ENCODE data around the gene JUP. TPM values are rescaled to one million over a fixed set of nuclear protein-coding genes. Genes with fewer than 3 reads are reported as not detected.

Gene JUP
- total and polyA plus RNA-seq, 8 donors, result 94.2 to 148 (median 119) TPM

DNA sequence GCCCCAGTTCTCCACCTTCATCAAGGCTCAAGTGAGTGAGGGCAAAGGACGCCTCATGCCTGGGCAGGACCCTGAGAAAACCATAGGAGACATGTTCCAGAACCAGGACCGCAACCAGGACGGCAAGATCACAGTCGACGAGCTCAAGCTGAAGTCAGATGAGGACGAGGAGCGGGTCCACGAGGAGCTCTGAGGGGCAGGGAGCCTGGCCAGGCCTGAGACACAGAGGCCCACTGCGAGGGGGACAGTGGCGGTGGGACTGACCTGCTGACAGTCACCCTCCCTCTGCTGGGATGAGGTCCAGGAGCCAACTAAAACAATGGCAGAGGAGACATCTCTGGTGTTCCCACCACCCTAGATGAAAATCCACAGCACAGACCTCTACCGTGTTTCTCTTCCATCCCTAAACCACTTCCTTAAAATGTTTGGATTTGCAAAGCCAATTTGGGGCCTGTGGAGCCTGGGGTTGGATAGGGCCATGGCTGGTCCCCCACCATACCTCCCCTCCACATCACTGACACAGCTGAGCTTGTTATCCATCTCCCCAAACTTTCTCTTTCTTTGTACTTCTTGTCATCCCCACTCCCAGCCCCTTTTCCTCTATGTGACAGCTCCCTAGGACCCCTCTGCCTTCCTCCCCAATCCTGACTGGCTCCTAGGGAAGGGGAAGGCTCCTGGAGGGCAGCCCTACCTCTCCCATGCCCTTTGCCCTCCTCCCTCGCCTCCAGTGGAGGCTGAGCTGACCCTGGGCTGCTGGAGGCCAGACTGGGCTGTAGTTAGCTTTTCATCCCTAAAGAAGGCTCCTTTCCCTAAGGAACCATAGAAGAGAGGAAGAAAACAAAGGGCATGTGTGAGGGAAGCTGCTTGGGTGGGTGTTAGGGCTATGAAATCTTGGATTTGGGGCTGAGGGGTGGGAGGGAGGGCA is 36.0 kb upstream of the JUP start:
- Histone ChIP-seq H3K36me3 (peaks cover 0 to 21% of the 10 kb centered on the region in 2 donors), H3K9me3 (no peaks in the 10 kb centered on the region), H3K4me3 (no peak overlapping the region), H3K4me1 (no peaks in the 10 kb centered on the region), H3K27me3 (no peaks in the 10 kb centered on the region), H3K27ac (no peak overlapping the region)
- DNase-seq, result peak in 1 of 4 donors; percentile 63
- intact Hi-C loops (cut with DNase I), result no loop called here
- TF ChIP-seq, protein P1, sequence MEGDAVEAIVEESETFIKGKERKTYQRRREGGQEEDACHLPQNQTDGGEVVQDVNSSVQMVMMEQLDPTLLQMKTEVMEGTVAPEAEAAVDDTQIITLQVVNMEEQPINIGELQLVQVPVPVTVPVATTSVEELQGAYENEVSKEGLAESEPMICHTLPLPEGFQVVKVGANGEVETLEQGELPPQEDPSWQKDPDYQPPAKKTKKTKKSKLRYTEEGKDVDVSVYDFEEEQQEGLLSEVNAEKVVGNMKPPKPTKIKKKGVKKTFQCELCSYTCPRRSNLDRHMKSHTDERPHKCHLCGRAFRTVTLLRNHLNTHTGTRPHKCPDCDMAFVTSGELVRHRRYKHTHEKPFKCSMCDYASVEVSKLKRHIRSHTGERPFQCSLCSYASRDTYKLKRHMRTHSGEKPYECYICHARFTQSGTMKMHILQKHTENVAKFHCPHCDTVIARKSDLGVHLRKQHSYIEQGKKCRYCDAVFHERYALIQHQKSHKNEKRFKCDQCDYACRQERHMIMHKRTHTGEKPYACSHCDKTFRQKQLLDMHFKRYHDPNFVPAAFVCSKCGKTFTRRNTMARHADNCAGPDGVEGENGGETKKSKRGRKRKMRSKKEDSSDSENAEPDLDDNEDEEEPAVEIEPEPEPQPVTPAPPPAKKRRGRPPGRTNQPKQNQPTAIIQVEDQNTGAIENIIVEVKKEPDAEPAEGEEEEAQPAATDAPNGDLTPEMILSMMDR (IDR thresholded peaks at IDR 0.05), result no peak
- ATAC-seq, result no peak

GRCh38 chr17:41821776-41822175 is 35.3 kb upstream of the JUP start:
- H3K4me3 ChIP-seq, result no peak overlapping the region
- intact Hi-C loops (cut with DNase I), result no loop called here
- H3K9me3 ChIP-seq, result no peaks in the 10 kb centered on the region
- TF ChIP-seq, protein P1 (IDR thresholded peaks at IDR 0.05), result no peak
- no peak overlapping the region for H3K27ac ChIP-seq
- H3K4me1 ChIP-seq, result no peaks in the 10 kb centered on the region
- peaks cover 0 to 14% of the 10 kb centered on the region in 2 donors for H3K36me3 ChIP-seq
- no peaks in the 10 kb centered on the region for H3K27me3 ChIP-seq
- DNase-seq, result no peak
- no peak for ATAC-seq

DNA sequence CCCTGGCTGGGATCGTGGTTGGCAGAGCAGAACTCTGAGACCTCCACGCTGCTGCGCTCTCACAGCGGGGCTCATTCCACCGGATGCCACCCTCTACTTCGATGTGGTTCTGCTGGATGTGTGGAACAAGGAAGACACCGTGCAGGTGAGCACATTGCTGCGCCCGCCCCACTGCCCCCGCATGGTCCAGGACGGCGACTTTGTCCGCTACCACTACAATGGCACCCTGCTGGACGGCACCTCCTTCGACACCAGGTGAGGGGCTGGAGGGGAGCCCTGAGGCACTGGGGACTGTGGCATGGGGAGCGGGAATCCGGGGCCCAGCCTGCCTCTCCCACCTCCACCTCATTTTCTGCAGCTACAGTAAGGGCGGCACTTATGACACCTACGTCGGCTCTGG is 31.5 kb upstream of the JUP start:
- Histone ChIP-seq H3K4me1 (no peaks in the 10 kb centered on the region), H3K36me3 (no peaks in the 10 kb centered on the region), H3K4me3 (no peak overlapping the region), H3K9me3 (no peaks in the 10 kb centered on the region), H3K27ac (no peak overlapping the region), H3K27me3 (peaks cover 0 to 2% of the 10 kb centered on the region in 2 donors)
- ATAC-seq (no peak), DNase-seq (no peak)
- TF ChIP-seq, protein P1 (IDR thresholded peaks at IDR 0.05), result no peak
- intact Hi-C loops (cut with DNase I), result no loop called here

DNA sequence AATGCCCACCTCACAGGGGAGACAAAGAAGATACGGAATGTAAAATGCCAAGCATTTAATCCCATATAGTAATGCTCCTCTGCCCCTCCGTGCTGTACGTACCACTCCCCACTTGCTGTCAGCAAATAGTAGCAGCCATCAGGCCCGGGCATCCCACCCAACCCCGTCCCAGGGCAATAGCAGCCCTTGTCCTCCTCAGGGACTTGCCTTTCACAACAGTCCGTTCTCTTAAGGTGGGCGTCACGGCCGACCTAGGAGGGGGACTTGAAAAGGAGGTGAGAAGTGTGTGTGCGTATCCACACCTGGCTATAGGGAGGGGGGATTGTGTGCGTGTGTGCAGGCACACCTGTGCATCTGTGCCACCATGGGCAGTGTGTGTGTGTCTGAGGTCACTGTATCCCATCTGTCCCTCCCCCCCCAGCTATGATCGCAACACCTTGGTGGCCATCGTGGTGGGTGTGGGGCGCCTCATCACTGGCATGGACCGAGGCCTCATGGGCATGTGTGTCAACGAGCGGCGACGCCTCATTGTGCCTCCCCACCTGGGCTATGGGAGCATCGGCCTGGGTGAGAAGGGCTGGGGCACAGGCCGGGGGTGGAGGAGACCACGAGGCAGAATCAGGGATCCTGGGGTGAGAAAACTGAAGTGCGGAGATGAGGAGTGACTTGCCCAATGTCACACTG is 30.3 kb upstream of the JUP start:
- Histone ChIP-seq H3K9me3 (no peaks in the 10 kb centered on the region), H3K27ac (no peak overlapping the region), H3K4me1 (peaks cover 5 to 10% of the 10 kb centered on the region in 2 donors), H3K4me3 (no peak overlapping the region), H3K36me3 (no peaks in the 10 kb centered on the region), H3K27me3 (peaks cover 0 to 15% of the 10 kb centered on the region in 2 donors)
- intact Hi-C loops (cut with DNase I), result no loop called here
- TF ChIP-seq, protein P1 (IDR thresholded peaks at IDR 0.05), result no peak
- DNase-seq (no peak), ATAC-seq (no peak)

GRCh38 chr17:41814195-41814594 is 27.7 kb upstream of the JUP start:
- intact Hi-C loops (cut with DNase I), result loop anchor here in 1 of 2 donors (5.0 kb wide), 1 partner anchor 72 kb away; no protein-coding TSS in a partner anchor
- peak overlapping the region in 1 of 2 donors; percentile 63 for H3K4me3 ChIP-seq
- ATAC-seq (no peak), DNase-seq (no peak)
- peaks cover 0 to 36% of the 10 kb centered on the region in 2 donors for H3K27me3 ChIP-seq
- TF ChIP-seq, protein P1 (IDR thresholded peaks at IDR 0.05), result no peak
- H3K4me1 ChIP-seq, result peaks cover 12 to 32% of the 10 kb centered on the region in 2 donors
- H3K9me3 ChIP-seq, result no peaks in the 10 kb centered on the region
- no peaks in the 10 kb centered on the region for H3K36me3 ChIP-seq
- no peak overlapping the region for H3K27ac ChIP-seq

All from left lung (tissue), 10 donors.